CD4-positive, alpha-beta T cell treated with Interleukin-15 for 4 hours (primary cell): Measurements from ENCODE around the gene PFKFB4.
A peak's percentile ranks its signal among the peaks of the same experiment; 100 is the strongest.
"Not testable (repeated sequence)": the region's sequence is repeated elsewhere in the genome, so short reads cannot be mapped to it uniquely, and the experiment has no call there.

ENCODE experiments used
- DNase-seq: peaks from one replicate; pipeline ENCODE4 v3.0.0-alpha.2; 2020; ENCODE audit warnings: low spot score

The PFKFB4 gene

GRCh38 chr3:48558493-48559134, 2.0 kb upstream of the PFKFB4 start:
- no peak for DNase-seq

GRCh38 chr3:48555949-48556795, 431 bp downstream of the PFKFB4 start:
- DNase-seq, result no peak

- DNase-seq, result no peak
Observed at GRCh38 chr3:48555231-48555948, 1.2 kb downstream of the PFKFB4 start.

- no peak for DNase-seq
Observed at GRCh38 chr3:48553886-48554845, 2.4 kb downstream of the PFKFB4 start.

- no peak for DNase-seq
Observed at GRCh38 chr3:48553361-48553760, 3.2 kb downstream of the PFKFB4 start.

GRCh38 chr3:48552111-48552951, 4.3 kb downstream of the PFKFB4 start:
- DNase-seq, result no peak

- DNase-seq, result not testable (repeated sequence)
Observed at GRCh38 chr3:48551651-48552050, 5.0 kb downstream of the PFKFB4 start.

GRCh38 chr3:48548729-48549705, 7.6 kb downstream of the PFKFB4 start:
- peak; percentile 85 for DNase-seq

- no peak for DNase-seq
Observed at GRCh38 chr3:48548126-48548525, 8.5 kb downstream of the PFKFB4 start.

- DNase-seq, result no peak
Observed at GRCh38 chr3:48546203-48546829, 10.3 kb downstream of the PFKFB4 start.

- no peak for DNase-seq
Observed at GRCh38 chr3:48544141-48544540, 12.5 kb downstream of the PFKFB4 start.

GRCh38 chr3:48543271-48543866, 13.2 kb downstream of the PFKFB4 start:
- no peak for DNase-seq

GRCh38 chr3:48538451-48538850, 18.2 kb downstream of the PFKFB4 start:
- no peak for DNase-seq

GRCh38 chr3:48536785-48537184, 19.8 kb downstream of the PFKFB4 start:
- no peak for DNase-seq

GRCh38 chr3:48536116-48536515, 20.5 kb downstream of the PFKFB4 start:
- DNase-seq, result no peak

GRCh38 chr3:48535578-48535977, 21.0 kb downstream of the PFKFB4 start:
- no peak for DNase-seq

- DNase-seq, result no peak
Observed at GRCh38 chr3:48532977-48533337, 23.6 kb downstream of the PFKFB4 start.

GRCh38 chr3:48532271-48532976, 24.2 kb downstream of the PFKFB4 start:
- DNase-seq, result no peak
